ENCODE results near the gene NFXL1.

GRCh38 chr4:47837908-47838294 lies 76.5 kb downstream of the NFXL1 start, which contains the start of gene CORIN:
- no peak for TF ChIP-seq CTCF (IDR thresholded peaks at IDR 0.05)
- TF ChIP-seq POLR2A (IDR thresholded peaks at IDR 0.05): no peak

All from body of pancreas (tissue), 4 donors.